Measurements from ENCODE around the gene CD180.
A peak's percentile ranks its signal among the peaks of the same experiment; 100 is the strongest.

Gene CD180

DNA sequence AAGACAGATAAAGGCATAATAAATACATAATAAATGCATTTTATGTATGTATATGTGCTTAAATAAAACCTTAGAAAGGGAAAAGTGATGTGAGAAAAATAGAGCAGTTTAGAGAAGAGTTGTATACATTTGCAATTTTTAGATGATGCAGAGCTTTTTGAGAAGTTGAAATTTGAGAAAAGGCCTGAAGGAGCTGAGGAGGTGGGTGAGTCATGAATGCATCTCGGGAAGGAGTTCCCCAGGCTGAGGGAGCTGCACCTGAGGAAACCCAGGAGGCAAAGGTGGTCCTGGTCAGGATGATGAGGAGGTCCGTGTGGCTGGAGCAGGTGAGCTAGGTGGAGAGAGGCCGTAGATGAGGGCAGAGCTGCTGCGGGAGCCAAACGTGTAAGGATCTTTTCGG lies 17.4 kb upstream of the CD180 start:
- no peaks in the 10 kb centered on the region for H3K27me3 ChIP-seq (ENCODE audit: insufficient read depth, low read length)
- H3K4me2 ChIP-seq (ENCODE audit: low read length): no peak overlapping the region

DNA sequence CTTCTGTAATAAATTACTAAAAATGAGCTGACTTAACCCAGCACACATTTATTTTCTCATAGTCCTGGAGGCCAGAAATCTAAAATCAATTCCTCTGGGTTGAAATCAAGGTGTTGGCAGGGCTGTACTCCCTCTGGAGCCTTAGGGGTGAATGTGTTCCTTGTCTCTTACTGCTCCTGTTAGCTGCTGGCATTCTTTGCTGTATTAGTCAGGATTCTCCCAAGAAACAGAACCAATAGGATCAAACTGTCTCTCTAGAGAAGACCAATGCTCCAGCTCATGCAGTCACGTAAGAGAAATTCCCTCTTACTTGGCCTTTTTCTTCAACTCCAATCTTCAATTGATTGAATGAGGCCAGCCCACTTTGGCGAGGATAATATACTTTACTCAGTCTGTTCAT lies 15.3 kb upstream of the CD180 start:
- Histone ChIP-seq H3K79me2 (ENCODE audit: insufficient read depth, low read length) (no peaks in the 10 kb centered on the region), H3K4me1 (ENCODE audit: insufficient read depth, low read length, severe bottlenecking) (peaks cover 51% of the 10 kb centered on the region), H3K9ac (ENCODE audit: low read length) (no peak overlapping the region), H3K27me3 (ENCODE audit: insufficient read depth, low read length) (no peaks in the 10 kb centered on the region), H3K4me3 (ENCODE audit: low read depth, low read length, poor library complexity, severe bottlenecking) (no peak overlapping the region), H3K9me2 (ENCODE audit: low read depth, low read length) (no peaks in the 10 kb centered on the region), H3K4me2 (ENCODE audit: low read length) (no peak overlapping the region), H2AFZ (ENCODE audit: low read length) (no peak overlapping the region), H3F3A (ENCODE audit: insufficient read depth, low read length) (no peaks in the 10 kb centered on the region), H3K36me3 (ENCODE audit: insufficient read depth, low read length) (no peaks in the 10 kb centered on the region), H3K9me3 (ENCODE audit: low read length) (no peaks in the 10 kb centered on the region), H3K27ac (ENCODE audit: low read depth, low read length, poor library complexity, severe bottlenecking) (peak overlapping the region; percentile 20), H4K20me1 (ENCODE audit: insufficient read depth, low read length) (no peaks in the 10 kb centered on the region)
- no peak for TF ChIP-seq CTCF (IDR thresholded peaks at IDR 0.05; ENCODE audit: low read length)
- TF ChIP-seq EZH2 (IDR thresholded peaks at IDR 0.05; ENCODE audit: borderline replicate concordance, low read length): no peak

More for the DNA sequence above, 17.4 kb upstream of the CD180 start:
- H4K20me1 ChIP-seq (ENCODE audit: insufficient read depth, low read length): no peaks in the 10 kb centered on the region
- peak overlapping the region; percentile 97 for H3K27ac ChIP-seq (ENCODE audit: low read depth, low read length, poor library complexity, severe bottlenecking)
- no peak overlapping the region for H2AFZ ChIP-seq (ENCODE audit: low read length)
- H3K4me3 ChIP-seq (ENCODE audit: low read depth, low read length, poor library complexity, severe bottlenecking): no peak overlapping the region
- no peaks in the 10 kb centered on the region for H3K79me2 ChIP-seq (ENCODE audit: insufficient read depth, low read length)
- no peaks in the 10 kb centered on the region for H3K9me2 ChIP-seq (ENCODE audit: low read depth, low read length)
- H3F3A ChIP-seq (ENCODE audit: insufficient read depth, low read length): no peaks in the 10 kb centered on the region
- peaks cover 42% of the 10 kb centered on the region for H3K4me1 ChIP-seq (ENCODE audit: insufficient read depth, low read length, severe bottlenecking)
- H3K36me3 ChIP-seq (ENCODE audit: insufficient read depth, low read length): no peaks in the 10 kb centered on the region
- no peaks in the 10 kb centered on the region for H3K9me3 ChIP-seq (ENCODE audit: low read length)
- TF ChIP-seq EZH2 (IDR thresholded peaks at IDR 0.05; ENCODE audit: borderline replicate concordance, low read length) (no peak), CTCF (IDR thresholded peaks at IDR 0.05; ENCODE audit: low read length) (no peak)
- no peak overlapping the region for H3K9ac ChIP-seq (ENCODE audit: low read length)

GRCh38 chr5:67209141-67209771 lies 12.7 kb upstream of the CD180 start:
- Histone ChIP-seq H3K27ac (ENCODE audit: low read depth, low read length, poor library complexity, severe bottlenecking) (no peak overlapping the region), H2AFZ (ENCODE audit: low read length) (no peak overlapping the region), H3K4me1 (ENCODE audit: insufficient read depth, low read length, severe bottlenecking) (peaks cover 51% of the 10 kb centered on the region), H3F3A (ENCODE audit: insufficient read depth, low read length) (no peaks in the 10 kb centered on the region), H3K9me3 (ENCODE audit: low read length) (no peaks in the 10 kb centered on the region), H3K4me2 (ENCODE audit: low read length) (peak overlapping the region; percentile 27; the same call in 1 of the 2 replicates), H3K9me2 (ENCODE audit: low read depth, low read length) (no peaks in the 10 kb centered on the region), H3K9ac (ENCODE audit: low read length) (no peak overlapping the region), H3K36me3 (ENCODE audit: insufficient read depth, low read length) (no peaks in the 10 kb centered on the region), H4K20me1 (ENCODE audit: insufficient read depth, low read length) (no peaks in the 10 kb centered on the region), H3K27me3 (ENCODE audit: insufficient read depth, low read length) (no peaks in the 10 kb centered on the region), H3K79me2 (ENCODE audit: insufficient read depth, low read length) (no peaks in the 10 kb centered on the region), H3K4me3 (ENCODE audit: low read depth, low read length, poor library complexity, severe bottlenecking) (no peak overlapping the region)
- peak; percentile 71 for TF ChIP-seq CTCF (IDR thresholded peaks at IDR 0.05; ENCODE audit: low read length)
- TF ChIP-seq EZH2 (IDR thresholded peaks at IDR 0.05; ENCODE audit: borderline replicate concordance, low read length): no peak
